GM21786 (cell line): ENCODE measurements around the gene TNNC2.

Source experiments
- ATAC-seq: cut with Tn5 transposase; IDR thresholded peaks from one replicate; pipeline ENCODE4 v1.9.1; 2021; ENCODE audit not compliant: unreplicated experiment

TNNC2 gene

GRCh38 chr20:45782890-45783289 is 44.2 kb downstream of the TNNC2 start:
- no peak for ATAC-seq

DNA sequence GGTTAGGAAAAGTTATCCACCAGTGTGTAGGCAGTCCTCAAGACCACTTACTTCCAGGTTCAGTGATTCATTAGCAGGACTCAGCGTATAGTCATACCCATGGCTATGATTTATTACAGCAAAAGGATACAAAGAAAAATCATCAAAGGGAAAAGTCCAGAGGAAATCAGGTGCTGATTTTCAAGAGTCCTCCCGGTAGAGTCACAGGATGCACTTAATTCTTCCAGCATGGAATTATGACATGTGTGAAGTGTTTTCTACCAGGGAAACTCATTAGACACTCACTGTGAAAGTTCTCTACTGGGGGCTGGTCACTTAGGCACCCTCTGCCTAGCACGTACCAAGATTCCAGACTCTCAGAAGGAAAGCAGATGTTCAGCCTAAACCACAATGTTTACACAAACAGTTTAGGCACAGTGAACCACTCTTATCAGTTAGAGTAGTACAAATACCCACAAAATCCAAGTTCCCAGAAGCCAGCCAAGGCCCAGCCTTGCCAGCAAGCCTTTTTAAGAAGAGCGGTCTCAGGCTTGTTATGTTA is 45.7 kb downstream of the TNNC2 start:
- ATAC-seq, result no peak

- no peak for ATAC-seq
Measured at GRCh38 chr20:45780159-45780558, 47.0 kb downstream of the TNNC2 start.

- no peak for ATAC-seq
Measured at GRCh38 chr20:45779011-45779915, 47.8 kb downstream of the TNNC2 start.

- no peak for ATAC-seq
Measured at GRCh38 chr20:45776931-45777330, 50.2 kb downstream of the TNNC2 start.

DNA sequence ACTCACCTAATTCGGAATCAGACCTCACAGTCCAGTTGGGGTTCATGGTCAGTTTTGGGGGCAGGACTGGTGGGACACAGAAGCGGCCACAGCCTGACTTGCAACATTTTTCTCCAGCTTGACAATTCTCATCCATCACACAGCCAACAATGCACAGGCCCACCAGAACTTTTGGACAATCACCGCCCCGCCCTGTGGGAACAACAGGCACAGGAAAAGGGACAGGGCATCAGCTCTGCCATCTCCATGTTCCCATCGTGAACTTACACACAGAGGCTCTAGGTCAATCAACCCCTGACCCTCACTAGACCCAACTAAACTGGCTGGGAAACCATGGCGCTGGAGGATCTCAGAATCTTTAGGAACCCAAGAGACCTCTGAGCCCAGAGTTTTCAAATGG is 51.7 kb downstream of the TNNC2 start:
- no peak for ATAC-seq

DNA sequence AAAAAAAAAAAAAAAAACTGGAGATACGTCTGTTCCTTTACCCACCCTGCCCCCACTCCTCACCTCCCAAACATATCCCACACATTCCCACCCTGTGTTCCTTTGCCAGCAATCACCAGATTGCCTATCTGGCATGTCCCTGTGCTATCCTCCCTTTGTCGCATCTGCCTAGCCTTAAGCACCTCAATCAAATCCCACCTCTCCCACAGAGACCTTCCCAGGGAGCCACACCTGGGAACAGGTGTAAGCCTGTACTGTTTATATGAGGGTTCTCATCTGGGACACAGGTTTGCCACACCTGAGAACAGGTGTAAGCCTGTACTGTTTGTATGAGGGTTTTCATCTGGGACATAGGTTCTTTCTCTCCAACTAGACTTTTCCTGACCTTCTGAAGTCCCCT is 52.2 kb downstream of the TNNC2 start:
- ATAC-seq, result no peak
